Middle frontal gyrus (tissue), 1 donor: ENCODE results near the gene COMMD3.

Experiments
- DNase-seq: peaks from one replicate; pipeline ENCODE4 v3.0.0-alpha.2; 2015; ENCODE audit warnings: low spot score; ENCODE audit errors: extremely low spot score

COMMD3 gene

GRCh38 chr10:22319980-22320558 lies 3.9 kb downstream of the COMMD3 start:
- no peak for DNase-seq

- DNase-seq = no peak
Observed at GRCh38 chr10:22320591-22321155, 4.5 kb downstream of the COMMD3 start, which contains the start of gene BMI1. BMI1 (plus strand) TSS chr10:22321099; CDS start chr10:22326450, 5,351 bp downstream.

DNA sequence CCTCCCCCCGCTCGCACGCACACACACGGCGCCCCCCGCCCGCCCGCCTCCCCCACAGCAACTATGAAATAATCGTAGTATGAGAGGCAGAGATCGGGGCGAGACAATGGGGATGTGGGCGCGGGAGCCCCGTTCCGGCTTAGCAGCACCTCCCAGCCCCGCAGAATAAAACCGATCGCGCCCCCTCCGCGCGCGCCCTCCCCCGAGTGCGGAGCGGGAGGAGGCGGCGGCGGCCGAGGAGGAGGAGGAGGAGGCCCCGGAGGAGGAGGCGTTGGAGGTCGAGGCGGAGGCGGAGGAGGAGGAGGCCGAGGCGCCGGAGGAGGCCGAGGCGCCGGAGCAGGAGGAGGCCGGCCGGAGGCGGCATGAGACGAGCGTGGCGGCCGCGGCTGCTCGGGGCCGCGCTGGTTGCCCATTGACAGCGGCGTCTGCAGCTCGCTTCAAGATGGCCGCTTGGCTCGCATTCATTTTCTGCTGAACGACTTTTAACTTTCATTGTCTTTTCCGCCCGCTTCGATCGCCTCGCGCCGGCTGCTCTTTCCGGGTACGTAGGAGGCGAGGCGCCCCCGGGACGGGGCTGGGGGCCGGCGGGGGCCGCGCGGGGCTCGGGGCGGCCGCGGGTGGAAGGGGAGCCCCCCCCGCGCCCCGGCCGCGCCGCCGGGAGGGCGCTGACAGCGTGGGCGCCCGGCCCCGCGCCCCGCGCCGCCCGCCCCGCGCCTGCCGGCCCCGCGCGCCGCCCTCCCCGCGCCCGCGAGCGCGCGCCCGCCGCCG lies 5.2 kb downstream of the COMMD3 start:
- DNase-seq = no peak

DNA sequence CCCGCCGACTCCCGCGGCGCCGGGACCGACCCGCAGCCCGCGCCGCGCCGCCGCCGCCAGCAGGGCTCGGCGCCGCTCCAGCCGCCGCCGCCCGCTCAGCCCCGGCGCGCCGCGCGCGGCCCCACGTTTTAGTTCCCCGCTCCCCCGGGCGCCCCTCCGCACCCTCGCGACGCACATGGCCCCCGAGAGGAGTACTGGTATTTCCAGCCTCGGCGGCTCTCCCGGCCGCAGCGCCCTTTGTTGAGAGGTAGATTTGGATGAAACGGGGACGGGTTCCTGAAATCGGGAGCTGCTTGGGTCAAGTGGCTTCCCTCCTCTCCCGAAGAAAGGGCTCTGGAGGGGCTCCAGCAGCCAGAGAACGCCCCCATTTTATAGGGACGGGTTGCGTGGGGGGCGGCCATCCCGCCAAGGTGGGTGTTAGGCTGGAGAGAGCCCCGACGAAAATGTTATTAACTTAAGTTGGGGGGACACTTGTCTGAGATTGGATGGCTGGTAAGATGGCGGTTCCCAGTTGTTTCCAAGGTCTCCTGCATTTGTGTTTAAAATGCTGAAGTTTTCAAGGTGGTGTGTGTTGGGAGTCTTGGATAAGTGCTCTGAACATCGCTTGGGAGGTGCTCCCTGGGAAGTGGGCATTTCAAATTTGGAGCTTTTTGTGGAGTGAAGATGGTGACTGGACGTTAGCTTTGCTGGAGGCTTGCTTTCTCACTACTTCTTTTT lies 5.9 kb downstream of the COMMD3 start:
- DNase-seq = no peak

- DNase-seq = no peak
Observed at GRCh38 chr10:22322641-22323160, 6.5 kb downstream of the COMMD3 start.

DNA sequence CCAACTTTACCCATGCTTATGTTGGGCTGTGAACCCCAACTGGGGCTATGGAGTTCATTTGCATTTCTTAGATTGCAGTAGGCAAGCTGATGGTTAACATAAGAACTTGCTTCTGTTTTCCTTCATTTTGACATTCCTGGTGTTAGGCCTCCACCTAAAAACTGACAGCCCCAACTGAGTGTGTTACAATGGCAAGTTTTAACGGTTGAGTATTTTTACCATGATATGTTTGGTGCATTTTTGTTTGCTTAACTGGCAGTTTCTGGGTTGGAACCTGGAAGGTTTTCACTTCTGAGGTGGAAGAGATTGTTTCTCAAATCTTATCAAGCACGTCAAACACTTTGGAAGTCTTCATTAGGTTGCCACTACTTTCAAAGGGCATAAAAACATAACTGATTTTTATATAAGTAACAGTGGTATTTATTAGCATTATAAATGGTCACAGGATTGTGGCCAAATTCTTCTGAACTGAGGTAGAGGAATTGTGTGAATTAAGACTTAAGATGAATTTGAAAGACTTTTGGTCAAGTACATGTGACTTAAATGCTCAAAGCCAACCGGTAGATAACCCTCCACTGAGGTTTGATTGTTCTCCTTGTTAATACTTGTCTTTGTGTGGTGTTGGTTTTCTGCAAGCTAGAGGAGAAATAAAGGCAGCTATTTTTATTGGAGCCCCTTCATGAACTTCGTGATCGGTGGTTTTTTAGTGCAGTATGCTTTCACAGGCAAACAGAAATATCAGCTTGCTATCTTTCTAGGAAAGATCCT lies 7.5 kb downstream of the COMMD3 start:
- no peak for DNase-seq

- no peak for DNase-seq
Observed at GRCh38 chr10:22324413-22324812, 8.2 kb downstream of the COMMD3 start.

DNA sequence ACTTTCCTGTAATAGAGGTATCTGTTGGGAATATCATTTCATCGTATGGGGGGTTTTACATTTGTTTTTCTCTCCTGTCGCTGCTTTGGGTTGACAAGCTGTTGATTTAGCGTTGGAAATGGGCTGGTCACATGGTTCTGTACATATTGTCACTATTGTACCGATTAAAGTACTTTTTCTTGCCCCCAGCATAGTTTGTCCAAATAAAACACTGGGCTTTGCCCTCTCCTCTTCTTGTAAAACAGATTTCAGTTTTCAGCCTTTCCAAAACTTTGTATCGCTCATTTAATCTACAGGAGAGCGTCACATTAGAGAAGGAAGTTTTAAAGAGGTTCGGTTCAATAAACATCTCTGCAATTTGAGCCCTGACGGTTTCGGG lies 8.7 kb downstream of the COMMD3 start:
- DNase-seq = no peak

- DNase-seq = no peak
Observed at GRCh38 chr10:22325272-22326144, 9.3 kb downstream of the COMMD3 start.

- no peak for DNase-seq
Observed at GRCh38 chr10:22326145-22326702, 10.0 kb downstream of the COMMD3 start.

- DNase-seq = no peak
Observed at GRCh38 chr10:22329150-22329549, 13.0 kb downstream of the COMMD3 start.

DNA sequence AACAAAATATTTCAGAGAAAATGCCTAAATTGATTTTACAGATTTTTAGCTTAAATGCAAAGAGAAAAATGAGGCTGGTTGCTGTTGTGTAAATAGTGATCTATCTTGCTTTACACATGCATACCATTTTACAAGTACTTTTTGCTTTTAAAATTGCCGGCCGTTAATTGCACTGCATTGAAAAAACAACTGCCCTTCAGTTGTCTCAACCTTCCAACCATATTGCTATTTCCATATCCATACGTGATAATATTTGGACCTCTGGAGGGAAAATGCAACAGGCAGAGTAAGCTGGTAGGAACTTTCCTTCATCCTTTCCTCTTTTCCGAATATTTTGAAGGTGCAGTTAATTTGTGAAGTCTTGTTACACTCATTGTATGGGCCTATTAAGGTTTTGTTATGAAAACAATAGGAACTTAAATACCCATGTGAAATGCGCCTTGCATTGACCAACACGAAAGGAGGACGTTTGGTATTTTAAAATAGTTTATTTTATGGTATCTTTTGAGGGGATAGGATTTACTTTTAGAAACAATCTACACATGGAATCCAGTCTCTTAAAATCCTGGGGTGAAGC lies 16.0 kb downstream of the COMMD3 start:
- DNase-seq = no peak

- DNase-seq = no peak
Observed at GRCh38 chr10:22333167-22333974, 17.2 kb downstream of the COMMD3 start.

DNA sequence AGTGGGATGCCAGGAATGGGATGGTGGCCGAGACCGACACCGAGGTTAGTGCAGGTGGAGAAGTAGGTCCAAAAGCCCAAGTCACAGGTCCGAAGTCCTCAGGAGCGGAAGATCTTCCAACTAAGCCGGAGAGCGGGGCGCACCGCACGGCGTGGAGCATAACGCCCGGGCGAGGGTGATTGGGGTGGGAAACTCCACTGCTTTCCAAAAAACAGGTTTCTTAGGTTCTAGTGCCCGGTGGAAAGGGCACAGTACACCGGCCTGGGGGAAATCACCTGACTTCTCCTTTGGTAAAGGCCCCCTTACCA lies 17.7 kb downstream of the COMMD3 start:
- DNase-seq = no peak

DNA sequence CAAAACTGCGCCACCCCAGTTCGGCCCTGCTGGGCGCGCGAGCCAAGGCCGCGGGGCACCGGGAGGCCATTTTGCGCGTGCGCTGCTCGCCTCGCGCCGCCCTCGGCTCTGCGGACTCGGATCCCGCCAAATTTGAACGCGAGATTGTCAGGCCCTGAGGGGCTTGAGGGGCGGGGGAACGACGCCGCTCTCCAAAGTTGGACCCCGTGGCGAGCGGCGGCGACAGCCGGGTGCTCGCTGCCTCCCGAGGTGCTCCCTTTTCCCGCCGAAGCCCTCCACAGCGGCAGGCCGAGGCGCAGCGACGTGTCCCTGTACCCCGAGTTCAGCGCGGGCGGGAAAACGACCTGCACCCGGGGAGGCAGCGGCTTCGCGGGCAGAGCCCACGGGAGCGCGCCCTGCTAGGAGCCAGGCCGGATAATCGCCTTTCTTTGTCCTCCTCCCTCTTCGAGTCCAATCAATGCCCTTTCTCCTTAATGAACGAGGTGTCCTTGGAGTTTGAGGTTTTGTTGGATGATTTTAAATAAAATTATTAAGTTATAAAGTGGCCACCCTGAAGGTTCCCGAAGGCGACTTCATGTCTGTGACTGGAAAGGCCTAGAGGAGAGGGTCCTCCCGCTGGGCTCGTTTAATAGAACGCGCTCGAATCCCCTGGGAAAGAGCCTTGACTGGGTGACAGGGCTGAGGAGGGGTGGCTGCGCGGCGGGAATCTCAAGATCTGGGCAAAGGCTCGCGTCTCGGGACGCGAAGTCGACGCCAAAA lies 18.4 kb downstream of the COMMD3 start:
- DNase-seq = no peak

DNA sequence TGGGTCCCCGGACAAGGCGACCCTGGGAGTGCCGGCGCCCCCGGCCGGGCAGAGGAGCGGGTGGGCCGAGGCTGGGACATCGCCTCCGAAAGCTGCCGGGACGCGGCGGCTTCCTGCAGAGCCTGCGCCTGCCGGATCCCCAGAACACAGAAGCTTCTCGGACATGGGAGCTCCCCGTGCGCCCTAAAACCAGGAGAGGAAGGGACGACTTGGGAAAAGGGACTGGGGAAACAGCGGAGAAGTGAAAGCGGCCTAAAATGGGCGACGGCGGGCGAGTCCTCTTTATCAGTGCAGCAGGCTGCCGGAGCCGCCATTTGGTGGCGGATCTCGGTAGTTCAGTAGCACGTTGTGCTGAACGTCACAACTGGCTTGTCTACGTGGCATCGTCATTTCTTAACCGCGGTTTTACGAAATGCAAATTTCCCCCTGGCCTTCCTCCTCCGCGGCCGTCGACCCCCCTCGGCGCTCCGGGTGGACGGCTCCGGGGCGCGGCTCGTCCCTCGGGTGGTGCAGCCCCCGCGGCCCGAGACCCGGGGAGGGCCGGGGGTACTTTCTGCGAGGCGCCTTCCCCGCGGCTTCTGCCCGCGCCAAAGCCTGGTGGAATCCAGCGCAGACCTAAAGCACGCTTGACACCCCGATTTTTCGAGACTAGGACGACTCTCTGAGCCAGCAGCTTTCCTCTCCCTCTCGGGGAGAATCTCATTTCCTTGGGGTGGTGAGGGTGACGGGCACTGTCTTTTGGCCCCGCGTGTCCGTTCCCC lies 19.2 kb downstream of the COMMD3 start:
- DNase-seq = no peak

DNA sequence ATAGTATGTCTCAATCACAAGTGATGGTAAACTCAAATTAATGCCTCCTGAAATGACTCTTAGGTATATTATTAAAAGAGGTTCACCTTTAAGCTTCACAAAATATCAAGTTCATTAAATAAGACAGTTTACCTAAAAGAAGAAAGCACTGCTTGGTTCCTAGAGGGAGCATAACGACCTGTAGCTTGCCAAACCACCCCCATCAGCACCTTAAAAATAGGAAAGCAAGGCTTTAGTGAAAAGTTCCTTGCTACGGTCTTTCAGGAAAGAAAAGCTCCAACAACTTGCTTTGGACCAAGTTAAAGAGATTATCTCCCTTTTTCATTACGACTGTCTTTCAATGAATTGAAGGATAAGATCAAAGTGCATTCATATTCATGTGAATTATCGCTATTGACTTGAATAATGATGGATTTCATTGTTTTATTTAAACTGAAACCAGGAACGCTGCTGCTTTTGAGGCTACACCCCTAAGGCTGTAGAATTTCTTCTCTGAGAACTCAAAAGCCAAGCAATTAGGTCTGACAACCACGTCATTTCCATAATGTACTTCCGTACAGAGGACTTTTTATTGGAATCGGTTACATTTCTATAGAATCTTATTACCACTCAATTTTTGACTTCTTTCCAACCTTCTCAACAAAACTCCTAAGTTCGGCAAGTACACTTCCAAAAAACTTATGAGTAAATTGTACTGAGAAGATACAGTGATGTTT lies 22.2 kb downstream of the COMMD3 start:
- DNase-seq = no peak
